Measurements from ENCODE around the gene NKAIN2. TPM values are rescaled to one million over a fixed set of nuclear protein-coding genes. Genes with fewer than 3 reads are reported as not detected.
"Not testable (repeated sequence)": the region's sequence is repeated elsewhere in the genome, so short reads cannot be mapped to it uniquely, and the experiment has no call there.

NKAIN2 gene
- polyA plus RNA-seq, 10 donors, result 5.3 to 9.9 (median 7.2) TPM

- DNase-seq, result no peak
Measured at GRCh38 chr6:124199286-124199685, 395.6 kb downstream of the NKAIN2 start.

- no peak for DNase-seq
Measured at GRCh38 chr6:124200661-124201060, 397.0 kb downstream of the NKAIN2 start.

GRCh38 chr6:124203101-124203811 lies 399.6 kb downstream of the NKAIN2 start:
- no peak for DNase-seq

- no peak for DNase-seq
Measured at GRCh38 chr6:124203812-124204167, 400.1 kb downstream of the NKAIN2 start.

- DNase-seq, result no peak
Measured at GRCh38 chr6:124205921-124206320, 402.3 kb downstream of the NKAIN2 start.

- DNase-seq, result peak in 1 of 3 donors; percentile 13
Measured at GRCh38 chr6:124223611-124224345, 420.1 kb downstream of the NKAIN2 start.

GRCh38 chr6:124226396-124226795 lies 422.7 kb downstream of the NKAIN2 start:
- peak in 2 of 3 donors; percentile 4 to 28 for DNase-seq

- no peak for DNase-seq
Measured at GRCh38 chr6:124233221-124233620, 429.6 kb downstream of the NKAIN2 start.

- no peak for DNase-seq
Measured at GRCh38 chr6:124234801-124235200, 431.1 kb downstream of the NKAIN2 start.

- DNase-seq, result no peak
Measured at GRCh38 chr6:124237911-124238310, 434.2 kb downstream of the NKAIN2 start.

GRCh38 chr6:124238408-124238807 lies 434.7 kb downstream of the NKAIN2 start:
- not testable (repeated sequence) for DNase-seq

- DNase-seq, result no peak
Measured at GRCh38 chr6:124254941-124255685, 451.4 kb downstream of the NKAIN2 start.

- DNase-seq, result no peak
Measured at GRCh38 chr6:124260337-124260736, 456.7 kb downstream of the NKAIN2 start.

GRCh38 chr6:124269733-124270132 lies 466.1 kb downstream of the NKAIN2 start:
- DNase-seq, result no peak

- DNase-seq, result no peak
Measured at GRCh38 chr6:124273701-124274100, 470.0 kb downstream of the NKAIN2 start.

- no peak for DNase-seq
Measured at GRCh38 chr6:124282541-124282940, 478.9 kb downstream of the NKAIN2 start.

- DNase-seq, result peak in 2 of 3 donors; percentile 23 to 66
Measured at GRCh38 chr6:124283486-124283885, 479.8 kb downstream of the NKAIN2 start.

GRCh38 chr6:124285146-124285545 lies 481.5 kb downstream of the NKAIN2 start:
- DNase-seq, result no peak

- no peak for DNase-seq
Measured at GRCh38 chr6:124294574-124295200, 491.0 kb downstream of the NKAIN2 start.

- no peak for DNase-seq
Measured at GRCh38 chr6:124297507-124297906, 493.8 kb downstream of the NKAIN2 start.

GRCh38 chr6:124298730-124299129 lies 495.1 kb downstream of the NKAIN2 start:
- no peak for DNase-seq

- DNase-seq, result not testable (repeated sequence)
Measured at GRCh38 chr6:124300907-124301306, 497.2 kb downstream of the NKAIN2 start.

Measured in muscle of back (tissue), 11 donors.